ENCODE data around the gene DIP2A. TPM values are rescaled to one million over a fixed set of nuclear protein-coding genes. Genes with fewer than 3 reads are reported as not detected.
A peak's percentile ranks its signal among the peaks of the same experiment; 100 is the strongest.

DIP2A gene
- total RNA-seq, 2 donors from 2014 or later, result 51.0 to 52.2 TPM

GRCh38 chr21:46455575-46456385 is 2.9 kb upstream of the DIP2A start:
- H3K36me3 ChIP-seq (ENCODE audit: control insufficient read depth, insufficient read depth, low read length), result peaks cover 10% of the 10 kb centered on the region
- Mint-ChIP-seq H3K9me3 (peaks cover 2% of the 10 kb centered on the region), H3K4me3 (no peak overlapping the region), H3K4me1 (peaks cover 3% of the 10 kb centered on the region), H3K27ac (no peak overlapping the region), H3K27me3 (ENCODE audit: insufficient read depth) (no peaks in the 10 kb centered on the region), H3K36me3 (ENCODE audit: low read depth) (peaks cover 34% of the 10 kb centered on the region)
- H3K4me3 ChIP-seq (ENCODE audit: low read length), result no peak overlapping the region
- no peak overlapping the region for H3K27ac ChIP-seq (ENCODE audit: low read depth, low read length)
- no peaks in the 10 kb centered on the region for H3K27me3 ChIP-seq (ENCODE audit: control insufficient read depth, insufficient read depth, low read length, poor library complexity, severe bottlenecking)
- TF ChIP-seq, protein P1, sequence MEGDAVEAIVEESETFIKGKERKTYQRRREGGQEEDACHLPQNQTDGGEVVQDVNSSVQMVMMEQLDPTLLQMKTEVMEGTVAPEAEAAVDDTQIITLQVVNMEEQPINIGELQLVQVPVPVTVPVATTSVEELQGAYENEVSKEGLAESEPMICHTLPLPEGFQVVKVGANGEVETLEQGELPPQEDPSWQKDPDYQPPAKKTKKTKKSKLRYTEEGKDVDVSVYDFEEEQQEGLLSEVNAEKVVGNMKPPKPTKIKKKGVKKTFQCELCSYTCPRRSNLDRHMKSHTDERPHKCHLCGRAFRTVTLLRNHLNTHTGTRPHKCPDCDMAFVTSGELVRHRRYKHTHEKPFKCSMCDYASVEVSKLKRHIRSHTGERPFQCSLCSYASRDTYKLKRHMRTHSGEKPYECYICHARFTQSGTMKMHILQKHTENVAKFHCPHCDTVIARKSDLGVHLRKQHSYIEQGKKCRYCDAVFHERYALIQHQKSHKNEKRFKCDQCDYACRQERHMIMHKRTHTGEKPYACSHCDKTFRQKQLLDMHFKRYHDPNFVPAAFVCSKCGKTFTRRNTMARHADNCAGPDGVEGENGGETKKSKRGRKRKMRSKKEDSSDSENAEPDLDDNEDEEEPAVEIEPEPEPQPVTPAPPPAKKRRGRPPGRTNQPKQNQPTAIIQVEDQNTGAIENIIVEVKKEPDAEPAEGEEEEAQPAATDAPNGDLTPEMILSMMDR (conservative IDR thresholded peaks at IDR 0.05), result no peak
- DNase-seq, result no peak
- no peaks in the 10 kb centered on the region for H3K4me1 ChIP-seq (ENCODE audit: control insufficient read depth, insufficient read depth, low read length)
- H3K9ac ChIP-seq (ENCODE audit: extremely low read depth, low read length, poor library complexity, severe bottlenecking), result no peak overlapping the region
- H3K9me3 ChIP-seq (ENCODE audit: control insufficient read depth, low read length), result no peaks in the 10 kb centered on the region
- WGBS, 2 experiments (ENCODE audit: insufficient coverage in 1 of 2, insufficient read length in 1 of 2), result 87 to 93% methylated on average over 8 to 10 of the region's 10 CpGs

- H3K4me3 ChIP-seq (ENCODE audit: low read length), result no peak overlapping the region
These were observed 1.9 kb upstream of the DIP2A start for GRCh38 chr21:46456750-46457149.

GRCh38 chr21:46457801-46458314 is 833 bp upstream of the DIP2A start:
- H3K4me3 ChIP-seq (ENCODE audit: low read length), result peak overlapping the region; percentile 81
- H3K27ac Mint-ChIP-seq, result peak overlapping the region; percentile 93
- H3K9me3 Mint-ChIP-seq, result no peaks in the 10 kb centered on the region
- DNase-seq, result no peak
- peak overlapping the region; percentile 79 for H3K9ac ChIP-seq (ENCODE audit: extremely low read depth, low read length, poor library complexity, severe bottlenecking)
- peaks cover 15% of the 10 kb centered on the region for H3K36me3 ChIP-seq (ENCODE audit: control insufficient read depth, insufficient read depth, low read length)
- H3K27ac ChIP-seq (ENCODE audit: low read depth, low read length), result peak overlapping the region; percentile 62
- no peaks in the 10 kb centered on the region for H3K9me3 ChIP-seq (ENCODE audit: control insufficient read depth, low read length)
- H3K27me3 ChIP-seq (ENCODE audit: control insufficient read depth, insufficient read depth, low read length, poor library complexity, severe bottlenecking), result no peaks in the 10 kb centered on the region
- peak overlapping the region; percentile 86 for H3K4me3 Mint-ChIP-seq
- TF ChIP-seq, protein P1 (conservative IDR thresholded peaks at IDR 0.05), result no peak
- no peaks in the 10 kb centered on the region for H3K27me3 Mint-ChIP-seq (ENCODE audit: insufficient read depth)
- H3K4me1 ChIP-seq (ENCODE audit: control insufficient read depth, insufficient read depth, low read length), result no peaks in the 10 kb centered on the region
- peaks cover 25% of the 10 kb centered on the region for H3K36me3 Mint-ChIP-seq (ENCODE audit: low read depth)
- WGBS, 2 experiments (ENCODE audit: insufficient coverage in 1 of 2, insufficient read length in 1 of 2), result 0 to 4% methylated on average over 14 to 30 of the region's 30 CpGs
- peaks cover 3% of the 10 kb centered on the region for H3K4me1 Mint-ChIP-seq

More at GRCh38 chr21:46456750-46457149, 1.9 kb upstream of the DIP2A start:
- H3K4me1 ChIP-seq (ENCODE audit: control insufficient read depth, insufficient read depth, low read length), result no peaks in the 10 kb centered on the region
- peak overlapping the region; percentile 10 for H3K4me3 Mint-ChIP-seq
- 94 to 95% methylated on average over 2 to 4 of the region's 4 CpGs for WGBS, 2 experiments (ENCODE audit: insufficient coverage in 1 of 2, insufficient read length in 1 of 2)
- H3K27me3 ChIP-seq (ENCODE audit: control insufficient read depth, insufficient read depth, low read length, poor library complexity, severe bottlenecking), result no peaks in the 10 kb centered on the region
- H3K27me3 Mint-ChIP-seq (ENCODE audit: insufficient read depth), result no peaks in the 10 kb centered on the region
- no peak overlapping the region for H3K9ac ChIP-seq (ENCODE audit: extremely low read depth, low read length, poor library complexity, severe bottlenecking)
- no peak overlapping the region for H3K27ac ChIP-seq (ENCODE audit: low read depth, low read length)
- H3K36me3 ChIP-seq (ENCODE audit: control insufficient read depth, insufficient read depth, low read length), result peaks cover 10% of the 10 kb centered on the region
- H3K36me3 Mint-ChIP-seq (ENCODE audit: low read depth), result peaks cover 28% of the 10 kb centered on the region
- H3K9me3 ChIP-seq (ENCODE audit: control insufficient read depth, low read length), result no peaks in the 10 kb centered on the region
- H3K4me1 Mint-ChIP-seq, result peaks cover 3% of the 10 kb centered on the region
- H3K9me3 Mint-ChIP-seq, result no peaks in the 10 kb centered on the region
- TF ChIP-seq, protein P1 (conservative IDR thresholded peaks at IDR 0.05), result no peak
- no peak overlapping the region for H3K27ac Mint-ChIP-seq
- no peak for DNase-seq

Measured in endodermal cell (in vitro differentiated cells).